Occipital lobe (tissue), 2 donors: ENCODE results near the gene AKR1C2. TPM values are rescaled to one million over a fixed set of nuclear protein-coding genes. Genes with fewer than 3 reads are reported as not detected.
"Not testable (repeated sequence)": the region's sequence is repeated elsewhere in the genome, so short reads cannot be mapped to it uniquely, and the experiment has no call there.

Experiments
- DNase-seq: peaks from one replicate; lab custom pipeline; 2025; lab: John Stamatoyannopoulos, UW
- total RNA-seq: library from RNA; depleted of rRNA; stranded (reverse); fragments of >200 nt; gene quantifications from one replicate; pipeline ENCODE4 v1.2.3, GENCODE V29; 2014

Gene AKR1C2
- total RNA-seq, 1 donor from 2014 or later, result 22.6 TPM

DNA sequence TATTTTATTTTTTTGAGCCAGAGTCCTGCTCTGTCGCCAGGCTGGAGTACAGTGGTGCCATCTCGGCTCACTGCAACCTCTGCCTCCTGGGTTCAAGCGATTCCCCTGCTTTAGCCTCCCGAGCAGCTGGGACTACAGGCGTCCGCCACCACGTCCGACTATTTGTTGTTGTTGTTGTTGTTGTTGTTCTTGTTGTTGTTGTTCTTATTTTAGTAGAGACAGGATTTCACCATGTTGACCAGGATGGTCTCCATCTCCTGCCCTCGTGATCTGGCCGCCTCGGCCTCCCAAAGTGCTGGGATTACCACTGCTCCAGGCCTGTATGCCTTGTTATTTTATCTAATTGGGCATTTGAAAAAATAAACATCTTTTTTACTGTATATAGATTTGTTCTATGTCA is 42.1 kb downstream of the AKR1C2 start:
- not testable (repeated sequence) for DNase-seq

DNA sequence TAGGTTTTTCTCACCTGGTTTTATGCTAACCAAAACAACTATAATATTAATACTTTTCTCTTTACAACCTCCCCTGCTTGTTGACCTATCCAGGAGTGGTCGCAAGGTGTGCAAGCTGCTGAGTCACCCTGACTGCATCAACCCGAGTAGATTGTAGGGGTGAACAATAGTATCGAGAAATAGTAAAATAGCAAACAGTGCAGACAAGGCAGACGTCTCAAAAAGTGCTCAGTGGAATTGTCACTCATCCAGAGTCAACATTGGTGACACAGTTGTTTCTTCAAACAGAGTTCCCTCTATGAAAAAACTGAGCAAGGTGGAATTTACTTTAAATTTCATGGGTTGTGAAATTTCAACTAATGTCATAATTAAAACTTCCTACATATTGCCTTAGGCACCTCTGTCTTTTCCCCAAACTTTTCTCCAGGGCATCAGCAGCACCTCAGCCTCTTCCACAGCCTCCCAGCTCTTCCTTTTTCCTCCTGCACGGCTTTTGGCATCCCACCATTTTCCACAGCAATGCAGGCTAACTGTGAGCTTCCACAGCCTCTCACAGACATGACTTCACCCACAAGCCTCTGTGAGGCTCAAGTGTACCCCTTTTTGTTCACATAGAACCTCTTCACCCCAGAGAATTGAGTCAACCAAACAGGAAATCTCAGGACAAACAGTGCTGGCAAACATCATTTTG is 46.6 kb downstream of the AKR1C2 start:
- not testable (repeated sequence) for DNase-seq

DNA sequence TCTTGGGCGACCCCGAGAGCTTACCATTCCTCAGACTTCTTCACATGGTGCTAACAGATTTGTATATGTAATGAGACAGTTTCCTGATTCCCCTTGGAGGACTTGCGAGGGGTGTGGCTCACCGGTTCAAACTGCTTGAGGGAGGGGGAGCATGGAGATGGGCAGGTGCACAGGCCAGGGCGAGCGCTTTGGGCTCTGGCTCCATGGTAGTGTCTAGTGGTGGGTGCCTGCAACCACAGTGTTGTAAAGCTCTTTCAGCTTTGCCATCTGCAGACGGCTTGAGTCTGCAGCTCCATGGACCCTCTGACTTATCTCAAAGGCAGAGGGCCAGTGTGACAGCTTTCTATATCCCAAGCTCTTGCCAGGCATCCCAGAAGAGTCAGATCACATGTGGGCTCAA is 47.6 kb downstream of the AKR1C2 start:
- not testable (repeated sequence) for DNase-seq

DNA sequence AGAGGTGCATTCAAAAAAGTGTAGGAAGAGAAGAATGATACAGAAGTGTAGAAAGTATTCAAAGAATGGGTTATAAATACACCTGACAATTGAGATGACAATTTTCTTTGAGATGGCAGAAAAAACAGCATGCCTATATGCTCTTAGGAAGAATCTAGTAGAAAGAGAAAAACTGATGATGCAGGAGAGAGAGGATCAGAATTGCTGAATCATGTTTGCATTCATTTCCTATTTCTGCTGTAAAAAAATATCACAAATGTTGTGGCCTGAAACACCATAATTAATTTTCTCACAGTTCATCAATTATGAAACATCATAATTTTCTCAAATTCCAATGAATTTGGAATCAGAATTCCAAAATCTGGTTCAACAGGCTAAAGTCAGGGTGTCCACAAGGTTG is 50.3 kb downstream of the AKR1C2 start:
- DNase-seq, result no peak

DNA sequence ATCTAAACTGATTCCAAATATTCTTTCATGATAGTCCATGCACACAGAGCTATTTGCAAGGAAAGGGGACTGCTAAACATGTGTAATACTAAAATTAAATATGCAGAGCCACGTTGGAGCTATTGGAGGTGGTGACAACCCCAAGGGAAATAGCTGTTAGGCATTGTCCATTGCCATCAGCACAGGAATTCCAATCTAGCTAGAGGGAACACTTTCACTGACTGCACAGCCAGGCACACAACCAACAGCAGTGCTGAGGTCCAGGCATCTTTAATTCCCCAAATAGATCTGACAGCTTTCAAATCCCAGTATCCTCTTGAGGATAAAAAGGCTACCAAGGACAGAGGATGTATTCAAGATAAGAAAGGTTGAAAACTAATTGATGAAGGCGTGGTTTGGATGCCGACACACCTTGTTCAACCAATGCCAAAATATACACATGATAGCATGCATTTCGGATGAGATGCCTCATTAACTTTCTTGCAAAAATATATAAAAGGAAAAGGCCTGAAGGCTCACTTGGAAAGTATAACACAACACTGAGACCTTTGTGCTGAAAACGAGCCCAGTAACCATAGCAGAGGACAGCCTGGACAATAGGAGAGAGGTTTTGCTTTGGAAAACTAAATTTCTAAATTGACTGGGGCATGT is 52.0 kb downstream of the AKR1C2 start:
- DNase-seq, result not testable (repeated sequence)

DNA sequence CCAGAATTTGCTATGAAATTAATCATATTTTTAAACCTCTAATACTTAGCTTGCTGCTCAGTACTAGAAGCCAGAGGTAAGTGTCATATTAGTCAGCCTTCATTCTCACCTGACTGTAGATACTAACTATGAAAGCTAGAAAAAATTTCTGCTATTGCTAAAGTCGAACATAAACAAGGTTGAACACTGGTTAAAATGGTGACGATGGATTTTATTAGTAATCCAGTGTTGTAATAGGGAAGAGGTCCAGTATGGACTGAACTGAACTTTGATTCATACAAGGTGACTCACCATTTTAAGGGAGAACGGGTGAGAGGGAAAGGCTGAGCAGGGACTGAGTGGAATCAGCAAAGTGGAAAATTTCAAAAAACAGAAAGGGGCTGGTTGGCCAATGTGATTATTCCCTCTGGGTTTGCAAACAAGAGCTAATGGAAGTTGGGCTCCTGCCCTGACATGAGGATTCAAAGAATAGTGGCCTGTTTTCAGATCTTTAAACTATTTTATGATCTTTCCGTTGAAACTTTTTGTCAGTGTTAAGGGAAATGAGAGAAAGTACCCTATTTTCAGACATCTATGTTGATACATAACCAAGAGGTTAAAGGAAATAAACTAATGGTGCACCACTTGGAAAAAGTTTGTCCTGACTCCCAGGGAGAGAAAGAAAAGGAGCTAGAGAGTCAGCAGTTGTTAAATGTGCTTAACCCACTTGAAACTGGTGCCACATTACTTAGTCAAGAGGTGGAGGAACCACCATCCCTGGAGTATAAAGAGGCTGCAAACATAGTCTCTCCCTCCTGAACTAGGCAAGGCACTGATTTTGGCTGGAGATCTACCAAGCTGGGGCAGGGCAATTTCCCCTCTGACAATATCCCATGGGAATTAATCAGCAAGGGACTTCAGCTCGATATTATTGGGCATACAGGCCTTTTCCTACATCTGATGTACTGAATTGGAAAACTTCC is 55.7 kb downstream of the AKR1C2 start:
- no peak for DNase-seq

DNA sequence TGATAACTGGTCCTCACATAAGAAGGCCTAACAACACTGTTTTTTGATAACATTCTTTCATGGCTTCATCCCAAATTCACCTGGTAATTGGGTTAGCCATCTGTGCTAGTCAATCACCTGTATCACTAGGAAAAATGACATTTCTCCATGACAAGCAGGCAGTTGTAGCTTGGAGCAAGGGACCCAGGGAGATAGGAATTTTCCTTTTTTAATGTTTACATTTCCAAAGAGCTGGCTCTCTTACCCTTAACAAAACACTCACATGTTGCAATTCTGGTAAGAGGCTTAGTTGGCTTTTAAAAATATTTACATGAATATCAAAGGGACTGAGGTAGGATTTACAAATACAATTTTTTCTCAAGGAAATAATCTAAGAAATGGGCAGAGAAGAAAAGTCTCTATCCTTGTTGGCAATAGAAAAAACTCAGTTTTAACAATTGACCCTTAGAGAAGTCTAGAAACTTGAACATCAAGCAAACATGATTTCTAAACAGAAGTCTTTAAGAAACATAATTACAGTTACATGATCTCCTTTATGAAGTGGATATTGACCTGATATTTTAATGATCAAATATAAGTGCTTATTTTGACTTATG is 56.5 kb downstream of the AKR1C2 start:
- DNase-seq, result no peak

DNA sequence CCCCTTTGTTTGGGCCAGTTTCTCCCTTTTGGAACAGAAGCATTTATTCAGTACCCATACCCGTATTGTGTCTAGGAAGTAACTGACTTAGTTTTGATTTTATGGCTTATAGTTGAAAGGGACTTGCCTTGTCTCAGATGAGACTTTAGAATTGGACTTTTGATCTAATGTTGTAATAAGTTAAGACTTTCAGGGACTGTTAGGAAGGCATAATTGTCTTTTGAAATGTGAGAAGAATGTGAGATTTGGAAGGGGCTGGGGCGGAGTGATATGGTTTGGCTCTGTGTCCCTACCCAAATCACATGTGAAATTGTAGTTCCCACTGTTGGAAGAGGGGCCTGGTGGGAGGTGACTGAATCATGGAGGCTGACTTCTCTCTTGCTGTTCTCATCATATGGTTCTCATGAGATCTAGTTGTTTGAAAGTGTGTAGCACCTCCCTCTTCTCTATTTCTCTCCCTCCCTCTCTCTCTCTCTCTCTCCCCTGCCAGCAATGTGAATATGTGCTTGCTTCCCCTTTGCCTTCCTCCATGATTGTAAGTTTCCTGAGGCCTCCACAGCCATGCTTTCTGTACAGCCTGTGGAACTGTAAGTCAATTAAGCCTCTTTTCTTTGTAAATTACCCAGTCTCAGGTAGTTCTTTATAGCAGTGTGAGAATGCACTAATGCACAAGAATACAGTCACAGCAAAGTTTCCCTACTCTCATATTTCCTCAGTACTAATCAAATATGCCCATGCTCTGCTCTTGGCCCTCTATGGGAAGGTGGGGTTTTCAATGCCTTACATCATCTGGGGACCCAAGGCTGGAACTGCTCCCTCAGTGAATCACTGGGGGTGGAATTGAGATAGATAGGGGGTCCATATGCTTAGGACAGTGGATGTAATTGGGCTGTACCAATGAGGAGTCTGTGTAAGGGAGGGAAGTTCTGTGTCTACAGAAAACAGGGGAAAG is 57.6 kb downstream of the AKR1C2 start:
- DNase-seq, result no peak

DNA sequence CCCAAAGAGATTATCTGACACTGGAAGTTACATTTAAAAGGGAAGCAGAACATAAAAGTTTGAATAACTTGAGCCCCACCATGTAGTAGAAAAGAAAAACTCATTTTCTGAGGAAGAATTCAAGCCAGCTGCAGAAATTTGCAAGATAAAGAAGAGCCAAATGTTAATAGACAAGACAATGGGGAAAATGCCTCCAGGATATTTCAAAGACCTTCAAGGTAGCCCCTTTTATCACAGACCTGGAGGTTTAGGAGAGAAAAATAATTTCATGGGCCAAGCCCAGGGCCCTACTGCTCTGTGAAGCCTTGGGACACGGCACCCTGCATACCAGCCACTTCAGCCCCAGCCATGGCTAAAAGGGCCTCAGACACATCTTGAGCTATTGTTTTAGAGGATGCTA is 58.8 kb downstream of the AKR1C2 start:
- DNase-seq, result no peak

DNA sequence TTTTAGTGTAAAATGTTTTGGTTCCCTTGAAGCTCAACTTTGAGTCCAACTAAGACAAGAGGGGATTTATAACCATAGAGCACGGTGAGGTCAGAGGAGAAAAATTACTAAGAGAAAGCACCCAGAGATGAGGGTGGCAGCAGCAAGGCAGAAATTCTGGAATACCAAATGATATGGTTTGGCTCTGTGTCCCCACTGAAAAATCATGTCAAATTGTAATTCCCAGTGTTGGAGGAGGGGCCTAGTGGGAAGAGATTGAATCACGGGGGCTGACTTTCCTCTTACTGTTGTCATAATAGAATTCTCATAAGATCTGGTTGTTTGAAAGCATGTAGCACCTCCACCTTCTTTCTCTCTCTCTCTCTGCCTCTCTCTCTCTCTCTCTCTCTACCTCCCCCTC is 59.8 kb downstream of the AKR1C2 start:
- DNase-seq, result no peak

DNA sequence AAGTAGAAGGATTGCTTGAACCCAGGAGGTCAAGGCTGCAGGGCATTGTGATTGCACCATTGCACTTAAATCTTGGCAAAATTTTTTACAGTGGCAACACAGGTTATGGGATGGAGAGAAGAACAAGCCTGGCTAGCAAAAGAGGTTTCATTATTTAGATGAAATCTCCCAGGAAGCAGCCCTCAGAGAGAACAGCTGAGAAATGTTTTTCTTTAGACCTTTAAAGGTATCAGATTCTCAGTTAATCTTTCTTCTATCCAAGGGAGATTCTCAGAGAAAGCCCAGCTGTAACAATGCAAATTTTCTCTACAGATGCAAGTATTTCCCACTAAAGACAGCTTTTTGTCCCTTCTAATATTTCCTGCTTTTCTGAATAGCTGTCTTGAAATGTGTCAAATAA is 60.2 kb downstream of the AKR1C2 start:
- DNase-seq, result not testable (repeated sequence)

DNA sequence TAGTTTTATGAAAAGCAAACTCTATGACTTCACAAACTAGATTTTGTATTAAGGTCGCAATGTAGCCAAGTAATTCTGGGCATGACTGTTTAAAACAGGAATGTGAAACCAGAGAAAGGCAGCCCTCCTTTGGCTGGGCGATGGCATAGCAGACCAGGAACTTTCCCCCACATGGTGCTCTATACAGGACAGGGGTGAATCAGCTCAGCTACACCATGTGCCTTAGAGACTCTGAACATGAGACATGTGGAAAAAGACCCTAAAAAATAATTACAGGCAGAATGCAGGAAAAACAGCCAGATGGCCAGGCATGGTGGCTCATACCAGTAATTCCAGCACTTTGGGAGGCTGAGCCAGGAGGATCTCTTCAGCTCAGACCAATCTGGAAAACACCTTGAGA is 60.7 kb downstream of the AKR1C2 start:
- DNase-seq, result not testable (repeated sequence)

DNA sequence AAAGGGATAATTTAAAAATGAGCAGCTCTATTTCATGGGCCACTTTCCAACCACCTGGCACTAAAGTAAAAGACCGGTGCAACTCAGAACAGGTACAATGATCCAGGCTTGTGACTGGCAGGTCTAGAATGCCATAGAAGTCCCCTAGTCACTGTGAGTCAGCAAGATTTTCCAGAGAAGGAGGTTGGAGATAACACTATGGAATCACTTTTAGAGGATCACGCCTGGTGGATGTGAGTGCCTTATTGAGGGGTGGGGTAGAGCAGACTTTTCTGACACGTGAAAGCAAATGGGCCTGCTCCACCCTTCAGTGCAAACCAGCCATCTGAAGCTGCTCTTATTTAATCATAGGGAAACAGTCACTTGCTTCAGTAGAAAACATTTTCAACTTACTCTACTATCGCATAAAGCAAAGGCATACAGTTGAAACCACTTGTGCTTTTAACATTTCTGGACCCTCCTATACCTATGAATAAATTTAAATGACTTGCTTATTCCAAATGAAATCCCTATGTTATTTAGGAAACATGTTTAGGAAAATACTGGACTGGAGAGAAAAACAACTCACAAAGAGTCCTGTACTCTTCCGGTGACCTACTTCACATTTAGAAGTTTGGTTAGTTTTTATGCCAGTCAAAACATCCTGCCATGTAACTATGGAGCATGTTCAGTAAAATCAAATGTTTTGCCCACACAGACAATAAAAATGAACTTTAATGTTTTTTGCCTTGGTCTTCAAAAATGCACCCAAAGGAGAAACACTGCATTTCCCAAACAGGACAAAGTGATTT is 61.9 kb downstream of the AKR1C2 start:
- no peak for DNase-seq

DNA sequence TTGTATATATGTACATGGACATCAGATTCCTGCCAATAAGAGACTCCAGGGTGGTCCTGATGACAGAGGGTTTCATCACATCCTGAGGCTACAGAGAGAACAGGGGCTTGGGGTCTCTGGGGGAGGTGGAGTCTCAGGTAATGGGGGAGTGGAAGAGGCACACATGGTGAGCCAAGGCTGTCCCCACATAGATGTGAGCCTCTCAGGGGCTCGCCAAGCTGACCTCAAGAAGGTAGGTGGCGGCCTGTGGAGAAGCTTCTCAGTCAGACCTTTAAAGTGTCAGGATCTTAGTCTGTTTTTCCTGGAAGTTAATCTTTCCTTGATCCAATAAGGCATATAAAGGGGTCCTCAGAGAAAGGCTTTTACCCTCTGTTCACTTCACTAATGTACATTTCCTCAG is 62.7 kb downstream of the AKR1C2 start:
- DNase-seq, result not testable (repeated sequence)

DNA sequence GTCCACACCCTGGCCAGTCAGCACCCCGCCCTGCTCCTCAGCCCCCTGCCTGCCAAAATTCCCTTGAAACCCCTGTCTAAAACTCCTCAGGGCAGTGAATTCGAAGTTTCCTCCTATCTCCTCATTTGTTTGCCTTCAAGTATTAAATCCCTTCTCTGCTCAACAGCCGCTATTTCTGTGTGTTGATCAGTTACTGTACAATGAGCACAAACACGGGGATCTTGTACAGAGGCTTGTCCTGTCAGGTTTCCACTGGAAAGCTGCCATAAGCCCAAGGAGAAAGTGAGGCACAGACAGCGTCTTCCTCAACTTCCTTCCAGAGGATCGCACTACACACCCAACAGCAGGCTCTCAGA is 63.6 kb downstream of the AKR1C2 start:
- DNase-seq, result not testable (repeated sequence)

DNA sequence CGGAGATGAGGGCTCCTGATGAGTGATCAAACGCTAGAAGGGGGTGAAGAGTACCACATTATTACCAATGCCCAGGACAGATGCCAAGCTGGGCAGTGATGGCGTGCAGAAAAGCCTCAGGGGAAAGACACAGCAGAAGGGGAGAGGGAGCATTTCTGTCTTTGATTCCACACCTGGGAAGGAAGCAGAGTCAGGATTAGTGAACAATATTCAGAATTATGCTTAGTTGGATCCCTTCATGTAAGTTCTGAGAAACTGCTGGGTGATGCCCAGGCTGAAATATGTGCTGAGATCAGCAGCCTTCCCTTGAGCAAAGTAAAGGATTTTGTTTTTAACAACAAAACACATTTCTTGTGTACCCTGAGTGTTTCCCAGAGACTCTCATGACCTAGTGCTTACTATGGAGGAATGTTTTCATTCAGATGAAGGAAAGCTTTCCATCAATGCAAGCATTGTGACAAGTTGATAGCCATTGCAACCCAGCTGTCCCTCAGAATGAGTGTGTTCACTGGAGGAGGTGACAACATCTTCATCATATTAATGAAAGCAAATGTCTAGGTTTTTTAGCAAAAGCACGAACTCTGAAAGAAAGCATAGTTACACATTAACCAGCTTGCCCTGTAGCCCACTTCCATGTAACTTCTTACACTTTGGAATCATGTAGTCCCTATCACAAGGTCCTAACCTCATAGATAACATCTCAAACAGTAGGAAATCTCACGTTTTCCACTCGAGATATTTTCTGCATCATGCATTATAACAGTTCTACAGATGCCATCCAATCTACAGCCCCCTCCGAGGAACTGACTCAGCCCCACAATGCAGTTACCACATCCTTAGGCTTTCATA is 64.2 kb downstream of the AKR1C2 start:
- DNase-seq, result no peak
